BJ (cell line): ENCODE measurements around the gene SFTA2. TPM values are rescaled to one million over a fixed set of nuclear protein-coding genes. Genes with fewer than 3 reads are reported as not detected.
A peak's percentile ranks its signal among the peaks of the same experiment; 100 is the strongest.
"Not testable (repeated sequence)": the region's sequence is repeated elsewhere in the genome, so short reads cannot be mapped to it uniquely, and the experiment has no call there.

Experiments used
- CTCF ChIA-PET: fragments of 350-600 bp; formaldehyde crosslinking; extraction: SDS; loops from one replicate; lab custom pipeline; 2021; ENCODE audit warnings: antibody characterized with exemption, inconsistent platforms; lab: Yijun Ruan, JAX
- POLR2A ChIA-PET: fragments of 300-600 bp; sonication (Branson Sonifier 250); formaldehyde crosslinking; extraction: SDS; loops from one replicate; lab custom pipeline; 2021; ENCODE audit warnings: antibody characterized with exemption; lab: Charles Lee
- DNase-seq: peaks from one replicate; pipeline ENCODE4 v3.0.0-alpha.2; 2011; ENCODE audit warnings: low read depth
- H3K27me3 ChIP-seq: 2 replicates; pipeline ENCODE4 v1.6.0; 2011; ENCODE audit warnings: low read length; ENCODE audit not compliant: control insufficient read depth, insufficient read depth
- H3K36me3 ChIP-seq: 2 replicates; pipeline ENCODE4 v1.5.1; 2011; ENCODE audit warnings: low read length; ENCODE audit not compliant: control insufficient read depth, insufficient read depth
- H3K4me3 ChIP-seq: 2 replicates; pipeline ENCODE4 v1.5.1; 2011; ENCODE audit warnings: low read depth, mild to moderate bottlenecking, control low read depth, low read length
- polyA plus RNA-seq: library from polyadenylated mRNA; depleted of rRNA; stranded (reverse); fragments of >200 nt; gene quantifications from 2 replicates; pipeline ENCODE4 v1.2.3, GENCODE V29; 2011
- TF ChIP-seq, protein P1 (sequence below): IDR thresholded peaks from 2 replicates; pipeline ENCODE4 v1.5.1; 2011; ENCODE audit warnings: low read depth, mild to moderate bottlenecking, control low read depth, inconsistent platforms, low read length, moderate library complexity; ENCODE audit not compliant: insufficient read depth

SFTA2 gene
- polyA plus RNA-seq, 1 experiment: not detected

DNA sequence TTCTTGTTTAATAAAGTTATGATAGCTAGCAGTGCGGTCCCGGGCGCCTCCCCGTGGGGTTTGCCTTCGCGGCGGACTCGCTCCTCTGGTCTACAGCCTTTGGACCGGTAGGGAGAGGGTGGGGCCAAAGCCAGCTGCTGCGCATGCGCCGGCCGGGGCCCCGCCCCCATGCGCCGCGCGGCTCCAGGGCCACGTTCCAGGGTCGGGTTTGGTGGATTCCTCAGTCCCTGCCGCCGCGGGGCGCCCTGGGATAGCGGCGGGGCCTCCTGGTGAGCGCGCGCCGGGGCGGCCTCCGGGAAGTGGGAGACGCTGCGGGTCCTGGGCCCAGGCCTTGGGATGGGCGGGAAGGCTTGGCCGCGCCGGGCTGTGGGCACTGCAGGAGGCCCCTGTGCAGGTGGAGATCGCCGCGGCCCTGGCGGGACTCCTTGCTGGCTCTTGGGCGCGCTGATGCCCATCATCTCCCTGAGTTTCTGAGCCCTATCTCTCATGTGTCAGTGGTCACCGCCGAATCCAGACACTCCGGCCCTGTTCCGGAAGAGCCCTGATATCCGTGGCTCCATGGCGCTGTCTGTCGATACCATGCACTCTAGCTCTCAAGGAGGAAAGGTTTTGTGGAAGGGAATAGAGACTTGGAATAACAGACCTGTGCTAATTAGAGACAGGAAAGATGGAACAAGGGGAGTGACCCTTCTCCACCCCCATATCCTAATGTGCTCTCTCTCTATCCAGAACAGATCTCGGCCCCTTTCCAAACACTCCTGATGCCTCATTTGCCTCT lies 17.7 kb downstream of the SFTA2 start, which contains the start of gene VARS2:
TSS of gene VARS2 (plus strand) at position 163 of the 778 bp plus-strand sequence. CDS start at position 762, 599 bp downstream.
- Histone ChIP-seq H3K27me3 (no peaks in the 10 kb centered on the region), H3K36me3 (peaks cover 24% of the 10 kb centered on the region), H3K4me3 (peak within 1 kb of the TSS; percentile 37)
- TF ChIP-seq, protein P1, sequence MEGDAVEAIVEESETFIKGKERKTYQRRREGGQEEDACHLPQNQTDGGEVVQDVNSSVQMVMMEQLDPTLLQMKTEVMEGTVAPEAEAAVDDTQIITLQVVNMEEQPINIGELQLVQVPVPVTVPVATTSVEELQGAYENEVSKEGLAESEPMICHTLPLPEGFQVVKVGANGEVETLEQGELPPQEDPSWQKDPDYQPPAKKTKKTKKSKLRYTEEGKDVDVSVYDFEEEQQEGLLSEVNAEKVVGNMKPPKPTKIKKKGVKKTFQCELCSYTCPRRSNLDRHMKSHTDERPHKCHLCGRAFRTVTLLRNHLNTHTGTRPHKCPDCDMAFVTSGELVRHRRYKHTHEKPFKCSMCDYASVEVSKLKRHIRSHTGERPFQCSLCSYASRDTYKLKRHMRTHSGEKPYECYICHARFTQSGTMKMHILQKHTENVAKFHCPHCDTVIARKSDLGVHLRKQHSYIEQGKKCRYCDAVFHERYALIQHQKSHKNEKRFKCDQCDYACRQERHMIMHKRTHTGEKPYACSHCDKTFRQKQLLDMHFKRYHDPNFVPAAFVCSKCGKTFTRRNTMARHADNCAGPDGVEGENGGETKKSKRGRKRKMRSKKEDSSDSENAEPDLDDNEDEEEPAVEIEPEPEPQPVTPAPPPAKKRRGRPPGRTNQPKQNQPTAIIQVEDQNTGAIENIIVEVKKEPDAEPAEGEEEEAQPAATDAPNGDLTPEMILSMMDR: peak; percentile 49
- DNase-seq: peak; percentile 64
- ChIA-PET CTCF (interaction anchor here (0.6 to 12.2 kb wide), 34 partner anchors 8 to 242 kb away, joined by 3 to 194 read pairs (median 6); partner anchors contain the start of genes CDSN, DDR1, DHX16 and MUCL3), POLR2A (interaction anchor here (0.6 to 1.5 kb wide), 2 partner anchors 157 to 178 kb away, joined by 4 to 15 read pairs; no protein-coding TSS in a partner anchor)

DNA sequence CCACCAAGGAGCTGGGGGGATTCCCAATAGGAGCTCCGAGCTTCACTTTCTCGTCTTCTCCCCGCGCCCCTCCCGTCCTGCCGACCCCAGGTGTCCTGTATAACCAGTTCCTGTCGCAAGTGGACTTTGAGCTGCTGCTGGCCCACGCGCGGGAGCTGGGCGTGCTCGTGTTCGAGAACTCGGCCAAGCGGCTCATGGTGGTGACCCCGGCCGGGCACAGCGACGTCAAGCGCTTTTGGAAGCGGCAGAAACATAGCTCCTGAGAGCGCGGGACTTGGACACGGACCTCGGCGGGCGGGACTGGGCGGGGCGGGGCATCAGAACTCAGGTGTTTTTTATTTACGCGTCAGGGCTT lies 18.3 kb downstream of the SFTA2 start:
- peak overlapping the region; percentile 37 for H3K4me3 ChIP-seq
- ChIA-PET POLR2A (interaction anchor here (0.6 to 1.5 kb wide), 3 partner anchors 93 to 179 kb away, joined by 3 to 15 read pairs (median 4); no protein-coding TSS in a partner anchor), CTCF (interaction anchor here (0.6 to 12.2 kb wide), 24 partner anchors 8 to 241 kb away, joined by 3 to 194 read pairs (median 10); partner anchors contain the start of genes DDR1, DHX16 and SFTA2)
- peaks cover 24% of the 10 kb centered on the region for H3K36me3 ChIP-seq
- TF ChIP-seq, protein P1: no peak
- H3K27me3 ChIP-seq: no peaks in the 10 kb centered on the region
- no peak for DNase-seq

DNA sequence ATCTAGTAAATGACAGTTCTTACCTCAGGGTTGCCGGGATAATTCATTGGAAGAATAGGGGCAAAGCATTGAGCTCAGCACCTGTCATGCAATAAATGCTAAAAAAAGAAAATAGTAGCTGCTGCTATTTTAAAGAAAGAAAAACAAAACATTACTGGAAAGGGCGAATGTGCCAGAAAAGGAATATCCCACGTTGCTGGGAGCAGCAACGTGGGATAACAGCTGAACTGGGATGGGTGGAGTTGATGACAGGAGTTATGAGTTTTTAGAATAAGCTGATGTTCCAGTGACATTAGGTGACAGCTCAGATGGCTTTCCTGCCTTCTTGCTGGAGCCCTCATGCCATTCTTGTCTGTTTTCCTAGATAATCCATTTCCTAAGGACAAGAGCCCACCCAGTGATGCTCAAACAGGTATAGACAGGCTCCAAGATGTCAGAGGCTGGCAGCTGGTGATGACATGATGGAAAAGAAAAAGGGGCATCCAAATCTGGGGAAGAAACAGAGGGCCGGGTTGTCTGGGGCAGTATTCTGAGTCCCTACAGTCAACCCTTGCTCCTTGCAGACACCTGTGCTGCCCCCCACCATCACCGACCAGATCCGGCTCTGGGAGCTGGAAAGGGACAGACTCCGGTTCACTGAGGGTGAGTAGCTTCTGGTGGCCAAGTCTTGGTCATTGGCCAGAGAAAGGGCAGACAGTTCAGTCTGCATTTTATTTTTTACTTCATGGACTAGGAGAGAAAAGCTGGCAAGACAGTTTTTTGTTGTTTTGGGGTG lies 19.0 kb downstream of the SFTA2 start:
- Histone ChIP-seq H3K36me3 (peaks cover 24% of the 10 kb centered on the region), H3K4me3 (no peak overlapping the region), H3K27me3 (no peaks in the 10 kb centered on the region)
- POLR2A ChIA-PET: interaction anchor here (0.6 to 1.5 kb wide), 3 partner anchors 92 to 180 kb away, joined by 3 to 15 read pairs (median 4); no protein-coding TSS in a partner anchor
- no peak for DNase-seq
- CTCF ChIA-PET: interaction anchor here (0.8 to 12.2 kb wide), 17 partner anchors 7 to 240 kb away, joined by 3 to 194 read pairs (median 22); partner anchors contain the start of genes DDR1, DHX16 and SFTA2
- TF ChIP-seq, protein P1: no peak

DNA sequence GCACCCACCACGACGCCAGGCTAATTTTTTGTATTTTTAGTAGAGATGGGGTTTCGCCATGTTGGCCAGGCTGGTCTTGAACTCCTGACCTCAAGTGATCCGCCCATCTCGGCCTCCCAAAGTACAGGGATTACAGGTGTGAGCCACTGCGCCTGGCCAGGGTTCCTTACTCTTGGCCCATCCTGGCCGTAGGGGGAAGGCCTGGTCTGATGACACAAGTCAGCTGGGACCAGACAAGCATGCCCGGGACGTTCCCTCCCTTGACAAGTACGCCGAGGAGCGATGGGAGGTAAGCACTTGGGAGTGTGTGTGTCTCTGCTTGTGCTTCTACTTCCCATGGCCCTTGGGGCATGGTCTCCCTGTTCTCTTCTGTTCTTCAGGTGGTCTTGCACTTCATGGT lies 21.5 kb downstream of the SFTA2 start:
- CTCF ChIA-PET: interaction anchor here (1.2 to 12.2 kb wide), 3 partner anchors 166 to 188 kb away, joined by 3 to 194 read pairs (median 7); no protein-coding TSS in a partner anchor
- H3K4me3 ChIP-seq, POLR2A ChIA-PET, DNase-seq, H3K27me3 ChIP-seq: not testable (repeated sequence)
- H3K36me3 ChIP-seq: peaks cover 18% of the 10 kb centered on the region

DNA sequence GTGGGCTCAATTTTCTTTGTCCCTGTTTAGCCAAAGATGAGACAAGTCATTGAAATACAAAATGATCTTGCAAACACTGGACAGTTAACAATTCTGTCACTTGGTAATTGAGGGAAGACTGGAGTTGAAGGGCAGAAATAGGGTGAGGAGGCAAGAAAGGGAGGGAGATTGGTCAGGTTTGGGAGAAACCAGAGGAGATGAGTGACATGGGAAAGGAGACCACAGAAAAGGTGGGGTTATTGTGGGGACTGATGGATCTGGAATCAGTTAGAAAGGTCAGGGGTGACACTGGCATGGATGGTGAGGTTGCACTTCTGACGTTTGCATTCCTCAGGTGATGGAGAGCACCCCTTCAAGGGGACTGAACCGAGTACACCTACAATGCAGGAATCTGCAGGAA lies 23.3 kb downstream of the SFTA2 start:
- ChIA-PET CTCF (interaction anchor here (1.3 to 12.2 kb wide), 5 partner anchors 24 to 171 kb away, joined by 3 to 194 read pairs (median 5); no protein-coding TSS in a partner anchor), POLR2A (no interaction called here)
- Histone ChIP-seq H3K4me3 (peak overlapping the region; percentile 77), H3K27me3 (no peaks in the 10 kb centered on the region), H3K36me3 (peaks cover 18% of the 10 kb centered on the region)
- TF ChIP-seq, protein P1: no peak
- no peak for DNase-seq
